Type B pancreatic cell (in vitro differentiated cells): ENCODE data around the gene RPS6KA4. TPM values are rescaled to one million over a fixed set of nuclear protein-coding genes. Genes with fewer than 3 reads are reported as not detected.

Source experiments
- DNase-seq: peaks from one replicate; pipeline ENCODE4 v3.0.0; 2021; ENCODE audit warnings: mixed read lengths; ENCODE audit not compliant: unreplicated experiment; ENCODE audit errors: extremely low spot score
- H3K27ac Mint-ChIP-seq: 2 replicates; pipeline ENCODE4 v1.8.0; 2021; ENCODE audit warnings: mild to moderate bottlenecking, mixed read lengths
- H3K27me3 Mint-ChIP-seq: 2 replicates; pipeline ENCODE4 v1.8.0; 2021; ENCODE audit warnings: mixed read lengths
- H3K36me3 Mint-ChIP-seq: 2 replicates; pipeline ENCODE4 v1.8.0; 2021; ENCODE audit warnings: mixed read lengths
- H3K4me1 Mint-ChIP-seq: one replicate; pipeline ENCODE4 v1.8.0; 2021; ENCODE audit warnings: mixed read lengths; ENCODE audit not compliant: unreplicated experiment
- H3K4me3 Mint-ChIP-seq: 2 replicates; pipeline ENCODE4 v1.8.0; 2021; ENCODE audit warnings: mild to moderate bottlenecking, mixed read lengths
- H3K9me3 Mint-ChIP-seq: 2 replicates; pipeline ENCODE4 v1.8.0; 2021; ENCODE audit warnings: mixed read lengths
- CTCF ChIP-seq: fragments of 200-600 bp; sonication (generic); conservative IDR thresholded peaks from 2 replicates; pipeline ENCODE4 v1.5.0; 2021; ENCODE audit warnings: antibody characterized with exemption, mild to moderate bottlenecking
- total RNA-seq: library from RNA; stranded (reverse); gene quantifications from 2 replicates; pipeline ENCODE4 v1.2.1, GENCODE V29; 2021; ENCODE audit warnings: low replicate concordance

RPS6KA4 gene
- total RNA-seq, 1 donor from 2014 or later: 26.4 TPM

- DNase-seq: no peak
- H3K27ac Mint-ChIP-seq: peak overlapping the region; percentile 46
- no peaks in the 10 kb centered on the region for H3K9me3 Mint-ChIP-seq
- no peak for TF ChIP-seq CTCF
- no peaks in the 10 kb centered on the region for H3K27me3 Mint-ChIP-seq
- peaks cover 8% of the 10 kb centered on the region for H3K36me3 Mint-ChIP-seq
- peaks cover 9% of the 10 kb centered on the region for H3K4me1 Mint-ChIP-seq
- H3K4me3 Mint-ChIP-seq: no peak overlapping the region
Observed at GRCh38 chr11:64324692-64325469, 34.1 kb upstream of the RPS6KA4 start.

- TF ChIP-seq CTCF: no peak
- no peaks in the 10 kb centered on the region for H3K27me3 Mint-ChIP-seq
- no peaks in the 10 kb centered on the region for H3K36me3 Mint-ChIP-seq
- peaks cover 6% of the 10 kb centered on the region for H3K4me1 Mint-ChIP-seq
- no peak for DNase-seq
- H3K9me3 Mint-ChIP-seq: no peaks in the 10 kb centered on the region
- H3K27ac Mint-ChIP-seq: no peak overlapping the region
- no peak overlapping the region for H3K4me3 Mint-ChIP-seq
Observed at GRCh38 chr11:64327375-64327774, 31.6 kb upstream of the RPS6KA4 start.

- no peak for TF ChIP-seq CTCF
- H3K36me3 Mint-ChIP-seq: no peaks in the 10 kb centered on the region
- H3K27me3 Mint-ChIP-seq: no peaks in the 10 kb centered on the region
- H3K9me3 Mint-ChIP-seq: no peaks in the 10 kb centered on the region
- H3K4me3 Mint-ChIP-seq: no peak overlapping the region
- peaks cover 6% of the 10 kb centered on the region for H3K4me1 Mint-ChIP-seq
- H3K27ac Mint-ChIP-seq: no peak overlapping the region
- DNase-seq: no peak
Observed at GRCh38 chr11:64327993-64328392, 31.0 kb upstream of the RPS6KA4 start.

GRCh38 chr11:64330888-64331287 lies 28.1 kb upstream of the RPS6KA4 start:
- peaks cover 11% of the 10 kb centered on the region for H3K4me1 Mint-ChIP-seq
- DNase-seq: no peak
- H3K36me3 Mint-ChIP-seq: no peaks in the 10 kb centered on the region
- H3K9me3 Mint-ChIP-seq: no peaks in the 10 kb centered on the region
- no peak overlapping the region for H3K4me3 Mint-ChIP-seq
- no peak overlapping the region for H3K27ac Mint-ChIP-seq
- peaks cover 3% of the 10 kb centered on the region for H3K27me3 Mint-ChIP-seq
- TF ChIP-seq CTCF: no peak

- peaks cover 11% of the 10 kb centered on the region for H3K4me1 Mint-ChIP-seq
- no peaks in the 10 kb centered on the region for H3K9me3 Mint-ChIP-seq
- peak overlapping the region; percentile 35 for H3K27ac Mint-ChIP-seq
- no peak overlapping the region for H3K4me3 Mint-ChIP-seq
- DNase-seq: no peak
- H3K36me3 Mint-ChIP-seq: no peaks in the 10 kb centered on the region
- TF ChIP-seq CTCF: peak; percentile 42
- peaks cover 3% of the 10 kb centered on the region for H3K27me3 Mint-ChIP-seq
Observed at GRCh38 chr11:64331569-64332371, 27.2 kb upstream of the RPS6KA4 start.
